H4 (cell line): ENCODE data around the gene CAND2. TPM values are rescaled to one million over a fixed set of nuclear protein-coding genes. Genes with fewer than 3 reads are reported as not detected.
"Not testable (repeated sequence)": the region's sequence is repeated elsewhere in the genome, so short reads cannot be mapped to it uniquely, and the experiment has no call there.

Experiments
- DNase-seq: peaks from one replicate; pipeline ENCODE4 v3.0.0-alpha.2; 2015; ENCODE audit warnings: low spot score
- total RNA-seq: library from RNA; depleted of rRNA; stranded (reverse); fragments of >200 nt; shearing (Covaris generic); gene quantifications from 2 replicates; pipeline ENCODE4 v1.2.3, GENCODE V29; 2014

Gene CAND2
- total RNA-seq, 1 experiment from 2014 or later, result 0.72 TPM

GRCh38 chr3:12859840-12860239, 63.4 kb downstream of the CAND2 start:
- no peak for DNase-seq

- no peak for DNase-seq
These were observed 65.1 kb downstream of the CAND2 start for GRCh38 chr3:12861611-12862010.

GRCh38 chr3:12862387-12862786, 65.9 kb downstream of the CAND2 start:
- no peak for DNase-seq

GRCh38 chr3:12865271-12865670, 68.8 kb downstream of the CAND2 start:
- DNase-seq, result no peak

- no peak for DNase-seq
These were observed 70.4 kb downstream of the CAND2 start for GRCh38 chr3:12866836-12867235.

GRCh38 chr3:12868039-12869034, 71.9 kb downstream of the CAND2 start:
- DNase-seq, result peak; percentile 79

- no peak for DNase-seq
These were observed 72.6 kb downstream of the CAND2 start for GRCh38 chr3:12869035-12869621.

- no peak for DNase-seq
These were observed 74.5 kb downstream of the CAND2 start for GRCh38 chr3:12870942-12871341.

GRCh38 chr3:12871404-12871983, 75.0 kb downstream of the CAND2 start:
- DNase-seq, result no peak

- DNase-seq, result no peak
These were observed 79.7 kb downstream of the CAND2 start for GRCh38 chr3:12875857-12876836.

- no peak for DNase-seq
These were observed 80.6 kb downstream of the CAND2 start for GRCh38 chr3:12877040-12877439.

- no peak for DNase-seq
These were observed 81.7 kb downstream of the CAND2 start for GRCh38 chr3:12878141-12878574.

- DNase-seq, result not testable (repeated sequence)
These were observed 82.3 kb downstream of the CAND2 start for GRCh38 chr3:12878758-12879157.

GRCh38 chr3:12879191-12879815, 82.8 kb downstream of the CAND2 start:
- DNase-seq, result no peak

GRCh38 chr3:12881858-12882257, 85.4 kb downstream of the CAND2 start:
- not testable (repeated sequence) for DNase-seq

GRCh38 chr3:12882336-12883310, 86.1 kb downstream of the CAND2 start:
- DNase-seq, result no peak

- DNase-seq, result no peak
These were observed 87.8 kb downstream of the CAND2 start for GRCh38 chr3:12884186-12884680.
